Fibroblast of gingiva (primary cell): ENCODE measurements around the gene TMA7B.
A peak's percentile ranks its signal among the peaks of the same experiment; 100 is the strongest.

Experiments
- DNase-seq: peaks from one replicate; pipeline ENCODE4 v3.0.0-alpha.2; 2011; ENCODE audit warnings: low read depth

Gene TMA7B

DNA sequence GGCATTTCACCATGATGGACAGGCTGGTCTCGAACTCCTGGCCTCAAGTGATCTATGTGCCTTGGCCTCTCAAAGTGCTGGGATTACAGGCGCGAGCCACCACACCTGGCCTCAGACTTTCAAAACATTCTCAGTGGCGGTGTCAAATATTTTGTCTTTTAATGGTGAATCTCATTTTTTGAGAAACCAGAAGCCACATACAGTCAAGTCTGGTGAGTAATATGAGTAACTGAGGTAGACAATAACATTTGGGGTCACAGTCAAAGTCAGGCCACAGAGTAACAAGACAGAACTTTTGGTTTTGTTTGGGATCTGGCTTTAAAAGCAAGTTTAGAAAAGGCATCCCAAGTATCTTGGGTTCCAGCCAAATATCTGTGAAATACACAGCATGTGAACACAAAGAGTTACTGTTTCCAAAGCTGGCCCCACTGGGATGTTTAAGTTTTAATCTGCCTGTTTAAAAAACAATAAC is 5.6 kb upstream of the TMA7B start:
- DNase-seq, result peak; percentile 33

DNA sequence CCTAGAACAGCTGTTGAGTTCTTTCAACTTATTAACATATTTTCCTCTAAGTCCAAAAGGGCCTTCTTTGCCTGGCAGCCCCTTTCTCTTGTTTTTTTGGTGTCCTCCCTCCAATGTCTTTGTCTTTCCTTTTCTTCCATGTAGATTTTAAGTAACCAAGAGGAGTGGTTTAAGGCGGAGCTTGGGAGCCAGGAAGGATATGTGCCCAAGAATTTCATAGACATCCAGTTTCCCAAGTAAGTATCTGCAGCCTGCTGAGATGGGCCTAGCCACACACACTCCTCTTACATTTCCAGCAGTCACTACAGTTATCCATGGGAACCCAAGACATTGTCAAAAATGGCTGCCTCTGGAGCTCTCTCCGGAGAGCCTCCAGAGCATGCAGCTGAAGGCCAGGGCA is 4.5 kb upstream of the TMA7B start:
- DNase-seq, result no peak

GRCh38 chr22:39956932-39957664 is 3.1 kb upstream of the TMA7B start:
- DNase-seq, result no peak

- DNase-seq, result no peak
Observed at GRCh38 chr22:39958009-39958711, 2.0 kb upstream of the TMA7B start.

DNA sequence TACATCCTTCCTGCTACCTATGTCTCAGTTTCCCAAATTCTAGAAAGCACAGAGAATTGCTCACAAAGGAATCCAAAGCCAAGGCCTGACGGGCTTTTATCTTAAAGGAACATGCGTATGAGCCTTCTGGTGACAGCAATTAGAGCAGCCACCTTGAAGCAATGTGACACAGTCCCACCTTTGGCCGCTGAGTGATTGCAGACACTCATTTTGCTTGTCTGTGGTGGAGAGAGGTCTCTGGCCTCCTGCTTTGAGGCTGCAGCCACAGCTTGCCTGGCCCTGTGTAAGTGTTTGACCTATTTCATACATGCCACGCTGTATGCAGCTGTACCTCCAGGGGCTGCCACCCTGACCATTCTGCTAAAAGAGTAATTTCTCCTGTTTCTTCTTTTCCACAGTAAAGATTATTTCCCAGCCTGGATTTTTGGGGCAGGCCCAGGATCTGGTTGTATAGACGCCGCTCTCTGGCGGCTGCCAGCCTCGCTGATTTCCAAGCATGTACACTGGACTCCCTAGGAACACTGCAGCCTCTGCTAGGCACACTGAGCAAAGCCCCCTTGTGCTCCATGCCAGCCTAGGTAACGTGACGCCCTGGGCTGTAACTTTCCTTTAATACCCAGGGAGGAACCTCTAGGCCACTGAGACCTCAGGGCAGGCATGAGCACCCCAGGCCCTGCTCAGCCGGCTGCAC is 1.1 kb upstream of the TMA7B start:
- no peak for DNase-seq

DNA sequence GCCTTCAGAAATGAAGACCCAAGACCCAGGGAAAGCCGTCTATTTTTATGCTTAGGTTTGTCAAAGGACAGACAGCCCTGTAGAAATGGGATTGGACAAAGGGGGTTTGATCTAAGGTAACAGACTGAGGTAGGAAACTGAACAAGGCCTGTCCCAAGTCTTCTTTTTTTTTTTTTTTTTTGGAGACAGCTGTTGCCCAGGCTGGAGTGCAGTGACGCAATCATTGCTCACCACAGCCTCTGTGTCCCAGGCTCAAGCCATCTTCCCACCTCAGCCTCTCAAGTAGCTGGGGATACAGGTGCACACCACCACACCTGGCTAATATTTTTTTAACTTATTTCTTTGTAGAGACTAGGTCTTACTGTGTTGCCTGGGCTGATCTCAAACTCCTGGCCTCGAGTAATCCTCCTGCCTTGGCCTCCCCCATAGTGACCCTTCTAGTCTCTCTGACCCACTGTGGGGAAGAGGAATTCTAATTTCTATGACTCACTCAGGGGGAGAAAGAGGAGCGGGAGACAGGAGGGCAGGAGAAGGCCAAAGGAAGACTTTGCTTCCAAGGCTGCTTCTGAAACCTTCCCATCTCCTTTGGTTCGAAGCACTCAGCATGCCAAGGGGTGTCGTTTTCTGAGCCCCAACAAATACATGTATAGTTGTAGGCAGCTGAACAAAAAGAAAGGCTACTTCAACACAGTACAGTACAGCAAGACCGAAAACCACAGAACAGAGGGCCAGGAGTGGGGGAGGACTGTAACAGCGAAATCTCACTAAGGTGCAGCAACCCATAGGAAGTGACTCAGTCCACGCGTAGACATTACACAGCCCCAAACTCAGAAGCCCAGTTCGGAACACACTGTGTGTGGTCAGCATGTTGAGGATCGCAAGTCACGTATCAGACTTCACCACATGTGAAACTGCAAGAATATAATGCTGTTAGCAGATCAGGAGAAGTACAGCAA is 872 bp downstream of the TMA7B start:
- no peak for DNase-seq

DNA sequence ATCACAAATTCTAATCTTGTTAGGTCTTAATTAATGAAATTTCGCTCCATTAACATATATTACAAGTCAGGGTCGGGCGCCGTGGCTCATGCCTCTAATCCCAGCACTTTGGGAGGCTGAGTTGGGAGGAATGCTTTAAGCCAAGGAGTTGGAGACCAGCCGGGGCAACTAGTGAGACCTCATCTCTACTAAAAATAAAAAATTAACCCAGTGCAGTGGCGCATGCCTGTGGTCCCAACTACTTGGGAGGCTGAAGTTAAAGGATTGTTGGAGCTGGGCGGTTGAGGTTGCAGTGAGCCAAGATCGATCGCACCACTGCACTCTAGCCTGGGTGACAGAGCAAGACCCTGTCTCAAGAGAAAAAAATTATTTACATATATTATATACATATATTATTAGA is 1.9 kb downstream of the TMA7B start:
- DNase-seq, result no peak

GRCh38 chr22:39965748-39966147 is 5.6 kb downstream of the TMA7B start:
- no peak for DNase-seq

DNA sequence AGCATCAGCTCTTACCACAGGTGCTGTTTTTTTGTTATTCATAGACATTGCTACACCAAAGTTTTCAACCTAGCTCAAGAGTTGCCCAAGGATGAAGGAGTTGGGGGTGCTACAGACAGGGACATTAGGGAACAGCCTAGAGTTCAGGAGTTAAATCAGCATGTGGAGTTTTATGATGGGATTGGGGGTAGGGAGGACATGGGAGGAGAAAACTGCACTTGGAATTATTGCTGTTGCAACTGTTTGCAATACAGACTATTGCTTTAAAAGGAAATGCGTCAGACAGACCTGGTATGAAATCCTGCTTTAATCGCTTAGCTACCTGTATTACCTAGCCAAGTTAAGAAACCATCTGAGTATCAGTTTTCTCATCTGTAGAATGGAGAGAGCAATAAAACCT is 6.3 kb downstream of the TMA7B start:
- DNase-seq, result no peak

GRCh38 chr22:39967103-39967829 is 7.1 kb downstream of the TMA7B start:
- no peak for DNase-seq

- no peak for DNase-seq
Observed at GRCh38 chr22:39967996-39968972, 8.1 kb downstream of the TMA7B start.

DNA sequence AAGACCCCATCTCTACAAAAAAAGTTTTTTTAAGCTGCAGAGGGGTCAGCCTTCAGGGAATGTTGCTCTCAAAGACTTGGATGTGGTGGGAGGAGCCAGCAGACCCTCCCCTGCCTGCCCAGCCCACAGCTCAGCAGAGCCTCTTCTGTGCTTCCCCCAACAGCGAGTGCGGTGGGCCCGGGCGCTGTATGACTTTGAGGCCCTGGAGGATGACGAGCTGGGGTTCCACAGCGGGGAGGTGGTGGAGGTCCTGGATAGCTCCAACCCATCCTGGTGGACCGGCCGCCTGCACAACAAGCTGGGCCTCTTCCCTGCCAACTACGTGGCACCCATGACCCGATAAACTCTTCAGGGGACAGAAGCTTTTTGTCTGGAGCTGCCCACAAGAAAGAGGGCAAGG is 10.5 kb downstream of the TMA7B start:
- DNase-seq, result no peak

GRCh38 chr22:39972641-39973040 is 12.4 kb downstream of the TMA7B start:
- no peak for DNase-seq

- no peak for DNase-seq
Observed at GRCh38 chr22:39973656-39974055, 13.5 kb downstream of the TMA7B start.

- DNase-seq, result no peak
Observed at GRCh38 chr22:39974065-39974464, 13.9 kb downstream of the TMA7B start.

GRCh38 chr22:39979048-39979447 is 18.9 kb downstream of the TMA7B start:
- DNase-seq, result no peak

- no peak for DNase-seq
Observed at GRCh38 chr22:39979458-39979857, 19.3 kb downstream of the TMA7B start.

DNA sequence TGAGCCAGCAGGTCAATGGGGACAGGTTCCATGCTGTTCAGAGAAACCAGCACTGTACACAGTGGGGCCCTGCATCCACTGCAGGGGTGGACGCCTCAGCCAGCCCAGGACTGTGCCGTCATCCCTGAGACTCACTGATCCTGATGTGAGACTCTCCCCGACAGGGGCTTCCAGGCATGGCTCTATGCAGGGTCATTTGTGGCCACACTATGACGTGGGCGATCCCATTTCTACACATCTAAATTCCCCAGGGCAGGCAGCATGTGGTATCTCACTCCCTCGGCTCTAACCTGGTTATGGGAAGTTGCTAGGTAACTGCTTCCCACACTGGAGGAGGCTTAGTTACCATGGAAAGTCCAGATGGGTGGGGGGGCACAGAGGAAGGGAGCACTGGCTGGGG is 20.4 kb downstream of the TMA7B start:
- DNase-seq, result no peak

GRCh38 chr22:39983346-39983745 is 23.1 kb downstream of the TMA7B start:
- no peak for DNase-seq

DNA sequence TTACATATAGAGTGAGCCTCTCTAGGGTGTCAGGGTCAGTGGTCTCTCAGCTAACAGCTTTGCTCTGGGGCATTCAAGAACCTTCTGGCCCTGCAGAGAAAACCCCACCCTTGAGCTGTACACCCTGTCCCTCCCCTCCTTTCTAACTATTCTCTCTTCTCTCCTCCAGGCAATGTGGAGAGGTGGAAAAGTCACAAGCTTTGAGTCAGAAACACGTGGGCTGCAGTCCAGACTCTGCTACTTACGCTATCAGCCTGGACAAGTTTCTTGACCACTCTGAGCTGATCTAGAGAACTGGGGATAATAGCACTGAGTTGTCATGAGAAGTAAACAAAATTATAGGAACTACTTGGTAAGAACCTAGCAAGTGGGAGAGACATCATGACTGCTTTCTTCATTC is 23.8 kb downstream of the TMA7B start:
- no peak for DNase-seq
